ENCODE data around the gene ACSS1.

- TF ChIP-seq CTCF (IDR thresholded peaks at IDR 0.05) (no peak), POLR2A (IDR thresholded peaks at IDR 0.05) (no peak)
These were observed 39.6 kb upstream of the ACSS1 start for GRCh38 chr20:25097498-25097897.
